ENCODE measurements around the gene ZNF440.
"Not testable (repeated sequence)": the region's sequence is repeated elsewhere in the genome, so short reads cannot be mapped to it uniquely, and the experiment has no call there.

ZNF440 gene

GRCh38 chr19:11814029-11814699 is at the start of gene ZNF440:
Gene ZNF440 (plus strand): TSS chr19:11814273. CDS start chr19:11814448, 175 bp downstream.
- DNase-seq (ENCODE audit: low spot score): peak; percentile 98

- peak; percentile 96 for DNase-seq (ENCODE audit: low spot score)
These were observed 47.2 kb upstream of the ZNF440 start, which contains the start of gene ZNF441 for GRCh38 chr19:11766597-11767591. Gene ZNF441 (plus strand): TSS chr19:11767000. CDS start chr19:11767194, 194 bp downstream.

- peak; percentile 45 for DNase-seq (ENCODE audit: low spot score)
These were observed 46.4 kb upstream of the ZNF440 start for GRCh38 chr19:11767633-11768133.

- no peak for DNase-seq (ENCODE audit: low spot score)
These were observed 44.1 kb upstream of the ZNF440 start for GRCh38 chr19:11769995-11770394.

GRCh38 chr19:11771520-11771919 is 42.6 kb upstream of the ZNF440 start:
- DNase-seq (ENCODE audit: low spot score): not testable (repeated sequence)

- not testable (repeated sequence) for DNase-seq (ENCODE audit: low spot score)
These were observed 37.4 kb upstream of the ZNF440 start for GRCh38 chr19:11776669-11777068.

- DNase-seq (ENCODE audit: low spot score): no peak
These were observed 33.5 kb upstream of the ZNF440 start for GRCh38 chr19:11780431-11781020.

- no peak for DNase-seq (ENCODE audit: low spot score)
These were observed 32.6 kb upstream of the ZNF440 start for GRCh38 chr19:11781295-11782057.

- no peak for DNase-seq (ENCODE audit: low spot score)
These were observed 30.3 kb upstream of the ZNF440 start for GRCh38 chr19:11783767-11784166.

GRCh38 chr19:11784356-11784755 is 29.7 kb upstream of the ZNF440 start:
- DNase-seq (ENCODE audit: low spot score): no peak

- no peak for DNase-seq (ENCODE audit: low spot score)
These were observed 26.5 kb upstream of the ZNF440 start for GRCh38 chr19:11787536-11787935.

- DNase-seq (ENCODE audit: low spot score): no peak
These were observed 21.1 kb upstream of the ZNF440 start for GRCh38 chr19:11792942-11793341.

GRCh38 chr19:11797491-11797890 is 16.6 kb upstream of the ZNF440 start:
- peak; percentile 91 for DNase-seq (ENCODE audit: low spot score)

- peak; percentile 98 for DNase-seq (ENCODE audit: low spot score)
These were observed 15.4 kb upstream of the ZNF440 start, which contains the start of gene ZNF491 for GRCh38 chr19:11798391-11799330. Gene ZNF491 (plus strand): TSS chr19:11798523. CDS start chr19:11805954, 7,431 bp downstream.

GRCh38 chr19:11806354-11807098 is 7.5 kb upstream of the ZNF440 start:
- DNase-seq (ENCODE audit: low spot score): no peak

- no peak for DNase-seq (ENCODE audit: low spot score)
These were observed 7.0 kb upstream of the ZNF440 start for GRCh38 chr19:11807099-11807380.

GRCh38 chr19:11813703-11814028 is 407 bp upstream of the ZNF440 start:
- peak; percentile 35 for DNase-seq (ENCODE audit: low spot score)

GRCh38 chr19:11814700-11815035 is 595 bp downstream of the ZNF440 start:
- no peak for DNase-seq (ENCODE audit: low spot score)

GRCh38 chr19:11821474-11822109 is 7.5 kb downstream of the ZNF440 start:
- no peak for DNase-seq (ENCODE audit: low spot score)

All from AG08396 (cell line).